B cell (primary cell): ENCODE measurements around the gene TTC23. TPM values are rescaled to one million over a fixed set of nuclear protein-coding genes. Genes with fewer than 3 reads are reported as not detected.

Experiments
- ATAC-seq: fragments of 200-7000 bp; cut with Tn5 transposase; one replicate; pipeline ENCODE4 v1.10.0; 2021; ENCODE audit warnings: low read depth, mild to moderate bottlenecking, moderate number of reproducible peaks, moderate library complexity
- CTCF ChIA-PET: fragments of 350-600 bp; sonication (Branson Sonifier 250); formaldehyde crosslinking; loops from one replicate; lab custom pipeline; 2021; ENCODE audit warnings: antibody characterized with exemption, inconsistent platforms; lab: Charles Lee
- POLR2A ChIA-PET: fragments of 350-600 bp; sonication (Branson Sonifier 250); formaldehyde crosslinking; loops from one replicate; lab custom pipeline; 2021; ENCODE audit warnings: antibody characterized with exemption; lab: Charles Lee
- DNase-seq: peaks from one replicate; pipeline ENCODE4 v3.0.0; 2013
- H2AFZ ChIP-seq: 2 replicates; pipeline ENCODE4 v1.6.1; 2012; ENCODE audit warnings: mild to moderate bottlenecking, low read depth, low read length; ENCODE audit not compliant: insufficient read depth, poor library complexity, severe bottlenecking
- H3K27ac ChIP-seq, 2 donors: 1 replicate in 1 of 2; 2 replicates in 1 of 2; pipeline ENCODE4 v1.5.1; 2012 to 2013; ENCODE audit warnings: low read length in 2 of 2, mild to moderate bottlenecking in 2 of 2, moderate library complexity in 1 of 2
- H3K27me3 ChIP-seq, 4 experiments: fragments of 200-600 bp in 1 of 4; sonication (generic) in 1 of 4; replicated peaks in 1 of 4; 1 replicate in 2 of 4; 2 replicates in 2 of 4; pipeline versions ENCODE4 v1.6.1 to v1.7.0; 2013 to 2016; ENCODE audit warnings: low read length in 3 of 4, mild to moderate bottlenecking in 2 of 4, mixed read lengths in 1 of 4, moderate library complexity in 1 of 4; ENCODE audit not compliant: insufficient read depth in 4 of 4, control insufficient read depth in 3 of 4; ENCODE audit errors: control extremely low read depth in 1 of 4
- H3K36me3 ChIP-seq, 2 experiments: replicated peaks in 1 of 2; 1 replicate in 1 of 2; 2 replicates in 1 of 2; pipeline versions ENCODE4 v1.6.1 to v1.7.1; 2013; ENCODE audit warnings: low read length in 1 of 2; ENCODE audit not compliant: insufficient read depth in 2 of 2, control insufficient read depth in 1 of 2; ENCODE audit errors: control extremely low read depth in 1 of 2, extremely low read depth in 1 of 2
- H3K4me1 ChIP-seq, 2 donors: fragments of 200-600 bp in 1 of 2; sonication (generic) in 1 of 2; 1 replicate in 1 of 2; 2 replicates in 1 of 2; pipeline versions ENCODE4 v1.5.1 to v1.6.1; 2013 to 2017; ENCODE audit warnings: low read length in 2 of 2; ENCODE audit not compliant: control insufficient read depth in 2 of 2, insufficient read depth in 2 of 2
- H3K4me2 ChIP-seq: replicated peaks from 2 replicates; pipeline ENCODE3; 2012; ENCODE audit warnings: mild to moderate bottlenecking, low read depth, low read length; ENCODE audit not compliant: poor library complexity, severe bottlenecking
- H3K4me3 ChIP-seq, 5 experiments: fragments of 200-600 bp in 1 of 5; sonication (generic) in 1 of 5; 1 replicate in 3 of 5; 2 replicates in 2 of 5; pipeline versions ENCODE4 v1.5.1 to v1.7.0; 2011 to 2016; ENCODE audit warnings: low read length in 4 of 5, mild to moderate bottlenecking in 4 of 5, low read depth in 2 of 5, control low read depth in 1 of 5, moderate library complexity in 1 of 5; ENCODE audit not compliant: insufficient read depth in 1 of 5; ENCODE audit errors: control extremely low read depth in 1 of 5, extremely low read depth in 1 of 5
- H3K79me2 ChIP-seq: fragments of 200-600 bp; sonication (generic); one replicate; pipeline ENCODE4 v1.6.0; 2016; ENCODE audit warnings: low read length; ENCODE audit not compliant: control insufficient read depth, insufficient read depth
- H3K9ac ChIP-seq: fragments of 200-600 bp; sonication (generic); 2 replicates; pipeline ENCODE4 v1.6.1; 2017; ENCODE audit warnings: mild to moderate bottlenecking, low read length, moderate library complexity
- H3K9me3 ChIP-seq, 3 donors: one replicate each; pipeline versions ENCODE4 v1.6.1 to v1.7.1; 2013; ENCODE audit warnings: low read length in 2 of 3; ENCODE audit not compliant: control insufficient read depth in 2 of 3, insufficient read depth in 1 of 3; ENCODE audit errors: control extremely low read depth in 1 of 3
- H4K20me1 ChIP-seq: 2 replicates; pipeline ENCODE4 v1.6.0; 2012; ENCODE audit warnings: mild to moderate bottlenecking, low read length; ENCODE audit not compliant: insufficient read depth, control insufficient read depth, poor library complexity, severe bottlenecking
- H3K27ac Mint-ChIP-seq: one replicate; pipeline ENCODE4 v1.8.0; 2021; ENCODE audit warnings: mixed read lengths
- H3K27me3 Mint-ChIP-seq: one replicate; pipeline ENCODE4 v1.8.0; 2021; ENCODE audit warnings: mixed read lengths
- H3K4me1 Mint-ChIP-seq: one replicate; pipeline ENCODE4 v1.8.0; 2021; ENCODE audit warnings: mixed read lengths
- H3K4me3 Mint-ChIP-seq: one replicate; pipeline ENCODE4 v1.8.0; 2021; ENCODE audit warnings: mixed read lengths
- H3K9me3 Mint-ChIP-seq: one replicate; pipeline ENCODE4 v1.8.0; 2022; ENCODE audit warnings: mixed read lengths; ENCODE audit not compliant: insufficient read depth
- CTCF ChIP-seq: fragments of 200-600 bp; IDR thresholded peaks from one replicate; pipeline ENCODE4 v1.8.0; 2022; ENCODE audit warnings: antibody characterized with exemption, mild to moderate bottlenecking
- EZH2 ChIP-seq: IDR thresholded peaks from 2 replicates; pipeline ENCODE4 v1.6.1; 2012; ENCODE audit warnings: borderline replicate concordance, low read depth, mild to moderate bottlenecking, moderate library complexity, low read length; ENCODE audit not compliant: insufficient read depth, poor library complexity, severe bottlenecking
- WGBS: methylation state at CpG from one replicate; pipeline ENCODE4 v1.1.5; 2013; ENCODE audit warnings: missing lambda C conversion rate; ENCODE audit not compliant: insufficient coverage; 5-methylcytosine and 5-hydroxymethylcytosine counted together
- intact Hi-C: fragments of 100-400 bp; cut with micrococcal nuclease; formaldehyde crosslinking; loops from one replicate; pipeline ENCODE4 v1.10.0; 2022
- polyA plus RNA-seq: library from polyadenylated mRNA; depleted of rRNA; stranded (reverse); fragments of >200 nt; gene quantifications from 2 replicates; pipeline ENCODE4 v1.2.3, GENCODE V29; 2012
- total RNA-seq, 2 donors: library from RNA; stranded (reverse); fragments of 120-200 nt in 1 of 2; gene quantifications; 1 replicate in 1 of 2; 2 replicates in 1 of 2; pipeline versions ENCODE4 v1.2.3 to v1.2.4, GENCODE V29; 2013 to 2022

TTC23 gene
- total and polyA plus RNA-seq, 2 donors (not counting 1 experiment from before 2014, with no cell fraction given): 0.15 to 1.9 TPM

- WGBS: 100% methylated on average over 1 of the region's 3 CpGs
- Mint-ChIP-seq H3K27ac (no peak overlapping the region), H3K4me3 (no peak overlapping the region), H3K4me1 (peaks cover 12% of the 10 kb centered on the region), H3K27me3 (no peaks in the 10 kb centered on the region), H3K9me3 (no peaks in the 10 kb centered on the region)
- Histone ChIP-seq H3K4me3 (no peak overlapping the region), H3K9ac (no peak overlapping the region), H4K20me1 (no peaks in the 10 kb centered on the region), H3K4me2 (no peak overlapping the region), H3K9me3 (no peaks in the 10 kb centered on the region), H3K36me3 (no peaks in the 10 kb centered on the region), H3K4me1 (peaks cover 6 to 7% of the 10 kb centered on the region in 2 donors), H2AFZ (no peak overlapping the region), H3K27me3 (no peaks in the 10 kb centered on the region), H3K79me2 (no peaks in the 10 kb centered on the region), H3K27ac (no peak overlapping the region)
- TF ChIP-seq EZH2 (no peak), CTCF (no peak)
- POLR2A ChIA-PET: no interaction called here
- ATAC-seq (no peak), DNase-seq (no peak)
- intact Hi-C loops: no loop called here
- CTCF ChIA-PET: no interaction called here
Measured at GRCh38 chr15:99172989-99173388, 76.4 kb downstream of the TTC23 start.

DNA sequence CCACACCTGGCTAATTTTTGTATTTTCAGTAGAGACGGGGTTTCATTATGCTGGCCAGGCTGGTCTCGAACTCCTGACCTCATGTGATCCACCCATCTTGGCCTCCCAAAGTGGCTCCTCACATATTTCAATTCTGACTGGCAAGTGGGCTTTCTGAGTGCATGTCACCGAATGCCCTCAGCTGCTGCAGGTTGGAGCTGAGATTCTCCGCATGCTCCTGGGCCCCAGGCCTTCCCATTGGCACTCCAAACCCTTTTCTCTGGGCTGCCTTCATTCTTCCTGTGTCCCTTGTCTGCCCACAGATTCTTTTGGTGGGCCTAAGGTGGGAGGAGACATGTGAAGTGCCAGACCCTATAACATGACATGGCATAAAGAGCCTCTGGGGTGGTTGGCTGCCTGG is 77.2 kb downstream of the TTC23 start:
- Histone ChIP-seq H4K20me1 (no peaks in the 10 kb centered on the region), H3K4me1 (peaks cover 12 to 13% of the 10 kb centered on the region in 2 donors), H3K36me3 (no peaks in the 10 kb centered on the region), H3K27me3 (no peaks in the 10 kb centered on the region), H3K27ac (no peak overlapping the region), H3K9ac (no peak overlapping the region), H3K4me2 (no peak overlapping the region), H3K9me3 (no peaks in the 10 kb centered on the region), H2AFZ (no peak overlapping the region), H3K4me3 (no peak overlapping the region), H3K79me2 (no peaks in the 10 kb centered on the region)
- ATAC-seq (no peak), DNase-seq (no peak)
- Mint-ChIP-seq H3K4me1 (peaks cover 18% of the 10 kb centered on the region), H3K27me3 (no peaks in the 10 kb centered on the region), H3K9me3 (no peaks in the 10 kb centered on the region), H3K4me3 (no peak overlapping the region), H3K27ac (no peak overlapping the region)
- TF ChIP-seq CTCF: no peak
- TF ChIP-seq EZH2: no peak
- ChIA-PET CTCF (no interaction called here), POLR2A (no interaction called here)
- 100% methylated on average over 4 of the region's 4 CpGs for WGBS
- intact Hi-C loops: no loop called here
